VCaP (cell line): ENCODE results near the gene FOXN3.

Experiments used
- H3K27ac ChIP-seq: fragments of 450-650 bp; 2 replicates; pipeline ENCODE4 v1.5.1; 2017
- TF ChIP-seq, protein P1 (sequence below): fragments of 450-650 bp; conservative IDR thresholded peaks from 2 replicates; pipeline ENCODE4 v1.5.1; 2017; ENCODE audit warnings: mild to moderate bottlenecking, moderate library complexity

The FOXN3 gene

DNA sequence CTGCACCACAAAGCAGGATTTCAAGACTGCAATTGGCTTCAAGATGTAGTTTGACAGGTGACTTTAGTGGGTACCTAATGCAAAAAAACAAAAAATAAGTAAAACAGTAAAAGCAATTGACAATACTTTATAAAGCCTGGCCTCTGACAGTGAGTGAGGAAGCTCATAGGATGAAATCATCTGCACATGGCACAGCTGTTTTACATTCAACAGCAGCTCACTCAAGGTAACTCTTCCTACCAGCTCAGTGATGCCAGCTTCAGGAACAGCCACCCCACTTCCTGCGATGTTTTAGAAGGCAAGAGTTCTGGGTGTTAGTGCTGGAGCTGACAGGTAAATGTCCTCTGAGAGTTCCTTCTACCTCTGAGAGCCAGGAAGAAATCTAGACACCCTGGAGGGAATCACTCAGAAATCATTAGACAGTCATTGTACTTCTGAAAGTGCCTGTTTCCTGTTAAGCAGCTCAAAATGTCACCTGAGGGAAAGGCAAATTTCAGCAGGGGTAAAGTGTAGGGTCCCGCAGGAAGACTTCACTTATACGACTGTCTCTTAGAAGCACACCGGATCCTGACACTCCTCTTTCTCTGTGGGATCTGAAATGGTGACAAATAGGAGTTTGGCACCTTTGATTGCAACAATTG, 99.9 kb downstream of the FOXN3 start:
- H3K27ac ChIP-seq, result no peak overlapping the region
- TF ChIP-seq, protein P1, sequence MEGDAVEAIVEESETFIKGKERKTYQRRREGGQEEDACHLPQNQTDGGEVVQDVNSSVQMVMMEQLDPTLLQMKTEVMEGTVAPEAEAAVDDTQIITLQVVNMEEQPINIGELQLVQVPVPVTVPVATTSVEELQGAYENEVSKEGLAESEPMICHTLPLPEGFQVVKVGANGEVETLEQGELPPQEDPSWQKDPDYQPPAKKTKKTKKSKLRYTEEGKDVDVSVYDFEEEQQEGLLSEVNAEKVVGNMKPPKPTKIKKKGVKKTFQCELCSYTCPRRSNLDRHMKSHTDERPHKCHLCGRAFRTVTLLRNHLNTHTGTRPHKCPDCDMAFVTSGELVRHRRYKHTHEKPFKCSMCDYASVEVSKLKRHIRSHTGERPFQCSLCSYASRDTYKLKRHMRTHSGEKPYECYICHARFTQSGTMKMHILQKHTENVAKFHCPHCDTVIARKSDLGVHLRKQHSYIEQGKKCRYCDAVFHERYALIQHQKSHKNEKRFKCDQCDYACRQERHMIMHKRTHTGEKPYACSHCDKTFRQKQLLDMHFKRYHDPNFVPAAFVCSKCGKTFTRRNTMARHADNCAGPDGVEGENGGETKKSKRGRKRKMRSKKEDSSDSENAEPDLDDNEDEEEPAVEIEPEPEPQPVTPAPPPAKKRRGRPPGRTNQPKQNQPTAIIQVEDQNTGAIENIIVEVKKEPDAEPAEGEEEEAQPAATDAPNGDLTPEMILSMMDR, result no peak

DNA sequence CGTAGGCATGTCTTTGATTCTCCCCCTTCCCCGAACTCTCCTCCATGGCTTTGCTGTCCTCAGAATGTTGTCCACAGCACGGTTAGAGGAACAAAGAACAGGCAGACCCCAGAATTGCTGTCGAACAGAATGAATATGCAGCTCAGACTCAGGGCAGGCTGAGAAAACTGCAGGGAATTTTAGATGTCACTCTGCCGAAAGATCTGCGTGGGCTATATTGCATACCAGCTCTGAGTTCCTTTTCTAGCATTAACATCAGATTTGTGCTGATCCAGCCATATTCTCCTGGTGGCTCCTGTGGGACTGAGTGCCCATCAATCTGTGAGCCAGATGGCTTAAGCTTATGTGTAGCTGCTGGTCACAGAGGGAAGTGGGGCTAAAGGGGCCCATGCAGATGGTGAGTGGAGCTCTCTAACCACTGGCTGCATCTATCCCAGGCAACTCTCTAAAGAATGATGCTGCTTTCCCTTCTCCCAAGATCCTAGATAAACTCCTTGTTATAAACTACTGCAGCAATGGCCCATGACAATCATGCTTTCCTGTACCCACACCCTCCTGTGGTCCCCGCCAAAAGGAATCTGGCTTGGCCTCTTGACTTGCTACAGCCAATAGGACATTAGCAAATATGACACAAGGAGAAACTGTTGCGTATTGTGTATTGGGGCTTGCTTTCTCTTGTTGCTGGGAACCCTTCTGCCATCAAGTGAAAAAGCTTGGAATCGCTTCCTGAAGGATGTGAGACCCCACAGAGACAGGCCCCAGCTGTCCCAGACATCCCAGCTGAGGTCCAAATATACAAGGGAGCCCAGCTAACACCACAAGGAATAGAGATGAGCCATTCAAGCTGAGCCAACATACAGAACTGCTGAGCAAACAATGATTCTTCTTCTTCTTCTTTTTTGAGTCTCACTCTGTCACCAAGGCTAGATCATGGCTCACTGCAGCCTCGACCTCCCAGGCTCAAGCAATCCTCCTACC, 101.3 kb downstream of the FOXN3 start:
- TF ChIP-seq, protein P1, result no peak
- H3K27ac ChIP-seq, result no peak overlapping the region

DNA sequence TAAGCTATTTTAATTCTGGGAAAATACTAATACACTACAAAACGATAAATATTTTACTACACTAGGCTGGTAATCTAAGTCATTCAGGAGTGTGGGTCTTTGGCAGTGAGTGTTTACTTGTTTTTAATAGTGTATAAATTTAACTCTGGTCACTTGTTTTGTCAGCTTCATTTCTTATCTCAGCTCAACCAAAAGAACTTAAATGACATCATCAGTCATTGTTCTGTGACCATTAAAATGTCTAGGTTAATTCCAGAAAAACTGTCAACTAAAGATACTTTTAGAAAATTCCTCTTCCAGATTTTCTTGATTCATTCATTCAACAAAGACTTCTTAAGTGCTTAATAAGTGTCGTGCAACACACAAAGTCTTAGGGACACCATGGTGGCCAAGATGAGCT, 102.8 kb downstream of the FOXN3 start:
- no peak overlapping the region for H3K27ac ChIP-seq
- TF ChIP-seq, protein P1, result no peak

DNA sequence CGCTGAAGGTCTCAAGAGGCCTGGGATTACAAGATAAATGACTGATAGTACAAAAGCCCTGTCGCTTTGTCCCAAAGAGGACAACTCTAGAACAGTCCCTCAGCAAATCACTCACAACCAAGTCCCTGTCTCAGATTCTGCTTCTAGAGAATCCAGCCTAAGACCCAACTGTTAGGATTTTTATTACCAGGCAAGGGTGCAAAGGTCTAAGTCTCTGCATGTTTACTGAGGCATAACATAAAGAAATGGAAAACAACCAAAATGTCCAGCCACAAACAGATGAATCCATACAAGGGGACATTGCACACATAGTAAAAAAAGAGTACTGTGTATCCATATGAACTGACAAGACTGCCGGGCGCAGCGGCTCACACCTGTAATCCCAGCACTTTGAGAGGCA, 104.1 kb downstream of the FOXN3 start:
- H3K27ac ChIP-seq, result no peak overlapping the region
- TF ChIP-seq, protein P1, result no peak

DNA sequence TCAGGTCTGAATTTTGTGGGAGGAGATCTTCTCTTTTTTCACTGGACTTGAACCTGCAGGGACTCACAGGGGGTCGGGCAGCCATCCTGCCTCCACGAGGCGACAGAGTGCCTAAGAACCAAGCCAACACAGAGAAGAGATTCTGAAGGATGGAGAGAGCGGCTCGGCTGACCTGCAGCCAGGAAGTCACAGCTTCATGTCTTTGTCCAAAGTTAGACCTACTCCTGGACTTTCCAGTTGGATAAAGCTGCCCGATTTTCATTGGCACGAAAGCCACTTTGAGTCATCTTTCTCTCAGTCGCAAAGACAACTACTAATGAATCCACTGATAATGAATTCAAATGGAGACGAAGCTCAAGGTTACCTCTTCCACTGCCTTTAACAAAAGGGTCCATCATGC, 106.8 kb downstream of the FOXN3 start:
- TF ChIP-seq, protein P1, result no peak
- no peak overlapping the region for H3K27ac ChIP-seq

DNA sequence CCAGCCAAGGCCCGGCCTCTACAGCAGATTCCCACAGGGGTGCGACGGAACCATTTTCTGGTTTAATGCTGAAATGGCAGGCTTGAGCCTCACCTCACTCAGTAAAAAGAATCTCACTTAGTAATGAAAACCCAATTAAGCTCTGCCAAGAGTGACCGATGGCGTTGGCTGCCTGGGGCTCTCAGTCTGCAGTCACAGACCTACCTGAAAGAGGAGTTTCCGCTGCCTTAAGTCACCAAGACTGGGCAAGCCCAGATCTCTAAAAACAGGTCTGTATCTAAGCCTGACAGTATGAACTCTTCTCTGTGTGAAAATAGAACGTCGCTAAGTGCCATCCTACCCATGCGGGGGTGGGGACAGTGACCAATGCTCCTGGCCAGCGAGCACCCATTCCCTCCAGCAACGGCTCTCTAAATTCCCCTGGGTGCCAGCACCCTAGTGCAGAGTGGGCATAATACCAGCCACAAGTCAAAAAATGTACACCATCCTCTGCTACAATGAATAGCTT, 107.3 kb downstream of the FOXN3 start:
- TF ChIP-seq, protein P1, result no peak
- no peak overlapping the region for H3K27ac ChIP-seq

DNA sequence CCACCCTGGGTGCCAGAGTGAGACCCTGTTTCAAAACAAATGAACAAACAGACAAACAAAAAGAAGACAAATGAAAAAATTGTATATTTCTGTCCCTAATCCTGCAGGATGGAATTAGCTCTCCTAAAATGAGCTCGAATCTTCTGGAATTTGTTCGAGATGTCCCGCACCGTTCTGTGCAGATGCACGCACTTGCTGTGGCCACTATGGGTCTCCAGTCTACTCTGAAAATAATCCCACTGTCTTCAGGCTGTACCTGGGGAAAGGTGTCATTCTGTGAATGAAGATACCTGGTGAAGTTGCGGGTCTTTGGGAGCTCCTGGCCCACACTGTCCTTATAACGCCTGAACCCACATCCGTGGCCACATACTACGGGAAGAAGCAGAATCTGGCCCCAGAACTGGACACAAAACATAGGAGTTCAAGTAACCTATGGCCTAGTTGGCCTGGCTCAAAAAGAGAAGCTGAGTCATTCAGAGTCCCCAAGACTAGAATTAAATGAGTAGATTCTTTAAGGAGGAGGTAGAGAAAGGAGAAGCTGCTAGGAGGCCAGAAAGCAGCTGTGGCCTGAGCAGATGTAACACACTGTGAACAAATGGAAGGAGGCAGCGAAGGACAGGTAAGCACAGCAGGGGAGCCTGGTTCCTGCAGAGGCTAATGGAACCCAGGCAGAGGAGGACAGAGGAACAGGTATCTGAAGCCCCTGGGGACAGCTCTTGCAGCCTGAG, 108.6 kb downstream of the FOXN3 start:
- no peak overlapping the region for H3K27ac ChIP-seq
- TF ChIP-seq, protein P1, result no peak; the same call in 1 of the 2 replicates
